HepG2 (cell line): Measurements from ENCODE around the gene TAF1A.

Experiments
- NFYB ChIP-seq: sonication (generic); formaldehyde crosslinking; IDR thresholded peaks from 2 replicates; pipeline ENCODE4 v1.4.0; 2020; ENCODE audit warnings: missing genetic modification reagents
- TCF12 ChIP-seq, 2 experiments: fragments of 450-650 bp in 1 of 2; sonication (generic) in 1 of 2; formaldehyde crosslinking in 1 of 2; IDR thresholded peaks; 2 replicates each; pipeline versions ENCODE4 v1.6.1 to v1.8.0; 2017 to 2022; ENCODE audit warnings: antibody characterized with exemption in 1 of 2, mild to moderate bottlenecking in 1 of 2, missing genetic modification reagents in 1 of 2, moderate library complexity in 1 of 2

- TF ChIP-seq TCF12 (IDR thresholded peaks at IDR 0.05) (no peak), TCF12 (CRISPR knock-in tag; IDR thresholded peaks at IDR 0.05) (no peak), NFYB (CRISPR knock-in tag) (no peak)
These were observed 68.2 kb downstream of the TAF1A start for GRCh38 chr1:222521299-222522104.
